Suprapubic skin (tissue), 4 donors: ENCODE results near the gene ERCC2. TPM values are rescaled to one million over a fixed set of nuclear protein-coding genes. Genes with fewer than 3 reads are reported as not detected.

Experiments
- DNase-seq, 2 donors: peaks; one replicate each; pipeline ENCODE4 v3.0.0-alpha.2; 2019; ENCODE audit warnings: low spot score in 2 of 2
- H3K27ac ChIP-seq: fragments of 200-600 bp; sonication (generic); one replicate; pipeline ENCODE4 v1.5.1; 2019
- H3K27me3 ChIP-seq: fragments of 200-600 bp; sonication (generic); one replicate; pipeline ENCODE4 v1.5.1; 2019
- H3K36me3 ChIP-seq: fragments of 200-600 bp; sonication (generic); one replicate; pipeline ENCODE4 v1.5.1; 2019
- H3K4me1 ChIP-seq: fragments of 200-600 bp; sonication (generic); one replicate; pipeline ENCODE4 v1.5.1; 2019
- H3K4me3 ChIP-seq: fragments of 200-600 bp; sonication (generic); one replicate; pipeline ENCODE4 v1.5.1; 2019; ENCODE audit warnings: mild to moderate bottlenecking
- H3K9me3 ChIP-seq: fragments of 200-600 bp; sonication (generic); one replicate; pipeline ENCODE4 v1.5.1; 2019
- CTCF ChIP-seq, 2 donors: fragments of 200-600 bp in 1 of 2; fragments of 450-650 bp in 1 of 2; sonication (generic) in 1 of 2; IDR thresholded peaks; one replicate each; pipeline ENCODE4 v1.5.1; 2016 to 2019; ENCODE audit warnings: antibody characterized with exemption in 2 of 2, mild to moderate bottlenecking in 1 of 2, moderate library complexity in 1 of 2
- EP300 ChIP-seq: sonication (generic); formaldehyde crosslinking; IDR thresholded peaks from one replicate; pipeline ENCODE4 v1.6.1; 2017; ENCODE audit warnings: antibody characterized with exemption
- POLR2A ChIP-seq, 2 donors: fragments of 450-650 bp; IDR thresholded peaks; one replicate each; pipeline ENCODE4 v1.6.1; 2017; ENCODE audit warnings: antibody characterized with exemption in 2 of 2, mild to moderate bottlenecking in 2 of 2, moderate library complexity in 2 of 2
- POLR2AphosphoS5 ChIP-seq, 3 donors: sonication (generic); formaldehyde crosslinking; IDR thresholded peaks; one replicate each; pipeline ENCODE4 v1.6.1; 2017; ENCODE audit warnings: antibody characterized with exemption in 3 of 3
- WGBS: methylation state at CpG from one replicate; pipeline ENCODE4 v1.1.5; 2018; 5-methylcytosine and 5-hydroxymethylcytosine counted together
- total RNA-seq, 4 donors: library from RNA; depleted of rRNA; stranded (reverse); fragments of >200 nt; gene quantifications; one replicate each; pipeline ENCODE4 v1.1.0, GENCODE V29; 2016

Gene ERCC2
- total RNA-seq, 4 donors from 2014 or later, result 10.2 to 22.3 (median 14.1) TPM

DNA sequence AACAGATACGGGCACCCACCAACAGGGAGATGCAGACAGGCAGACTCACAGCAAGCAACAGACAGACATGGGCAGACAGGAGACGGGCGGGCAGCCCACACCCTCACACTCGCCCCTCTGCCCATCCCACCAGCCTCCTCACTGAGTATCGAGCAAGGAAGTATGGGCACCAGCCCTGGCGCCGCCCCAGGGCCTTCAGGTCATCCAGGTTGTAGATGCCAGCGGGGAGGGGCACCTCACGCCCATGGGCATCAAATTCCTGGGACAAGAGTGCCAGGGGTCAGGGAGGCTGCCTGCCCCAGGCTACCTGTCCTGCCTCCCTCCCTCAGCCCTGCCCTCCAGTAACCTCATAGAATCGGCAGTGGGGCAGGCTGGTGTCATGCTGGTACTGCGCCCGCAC lies 5.7 kb downstream of the ERCC2 start:
- DNase-seq, result no peak
- 83% methylated on average over 12 of the region's 12 CpGs for WGBS
- peaks cover 8% of the 10 kb centered on the region for H3K4me1 ChIP-seq
- H3K9me3 ChIP-seq, result no peaks in the 10 kb centered on the region
- no peak overlapping the region for H3K4me3 ChIP-seq
- H3K27me3 ChIP-seq, result no peaks in the 10 kb centered on the region
- TF ChIP-seq POLR2AphosphoS5 (IDR thresholded peaks at IDR 0.05), result no peak
- TF ChIP-seq EP300, result no peak
- TF ChIP-seq POLR2A (IDR thresholded peaks at IDR 0.05), result no peak
- no peak for TF ChIP-seq CTCF (IDR thresholded peaks at IDR 0.05)
- H3K36me3 ChIP-seq, result peaks cover 39% of the 10 kb centered on the region
- no peak overlapping the region for H3K27ac ChIP-seq

- H3K27ac ChIP-seq, result no peak overlapping the region
- H3K4me1 ChIP-seq, result peaks cover under 1% of the 10 kb centered on the region
- H3K36me3 ChIP-seq, result peaks cover 43% of the 10 kb centered on the region
- H3K9me3 ChIP-seq, result no peaks in the 10 kb centered on the region
- no peak for DNase-seq
- no peaks in the 10 kb centered on the region for H3K27me3 ChIP-seq
- WGBS, result 87% methylated on average over 3 of the region's 44 CpGs
- TF ChIP-seq EP300 (no peak), POLR2A (IDR thresholded peaks at IDR 0.05) (no peak), CTCF (IDR thresholded peaks at IDR 0.05) (no peak)
- no peak overlapping the region for H3K4me3 ChIP-seq
Observed at GRCh38 chr19:45363861-45364459, 6.4 kb downstream of the ERCC2 start.

- no peak for DNase-seq
- Histone ChIP-seq H3K4me1 (no peaks in the 10 kb centered on the region), H3K27ac (no peak overlapping the region), H3K27me3 (no peaks in the 10 kb centered on the region), H3K4me3 (no peak overlapping the region), H3K9me3 (no peaks in the 10 kb centered on the region), H3K36me3 (peaks cover 43% of the 10 kb centered on the region)
- no peak for TF ChIP-seq EP300
- TF ChIP-seq POLR2A (IDR thresholded peaks at IDR 0.05), result no peak
- TF ChIP-seq CTCF (IDR thresholded peaks at IDR 0.05), result no peak
- TF ChIP-seq POLR2AphosphoS5 (IDR thresholded peaks at IDR 0.05), result no peak
- 96% methylated on average over 3 of the region's 16 CpGs for WGBS
Observed at GRCh38 chr19:45362291-45362690, 8.1 kb downstream of the ERCC2 start.

DNA sequence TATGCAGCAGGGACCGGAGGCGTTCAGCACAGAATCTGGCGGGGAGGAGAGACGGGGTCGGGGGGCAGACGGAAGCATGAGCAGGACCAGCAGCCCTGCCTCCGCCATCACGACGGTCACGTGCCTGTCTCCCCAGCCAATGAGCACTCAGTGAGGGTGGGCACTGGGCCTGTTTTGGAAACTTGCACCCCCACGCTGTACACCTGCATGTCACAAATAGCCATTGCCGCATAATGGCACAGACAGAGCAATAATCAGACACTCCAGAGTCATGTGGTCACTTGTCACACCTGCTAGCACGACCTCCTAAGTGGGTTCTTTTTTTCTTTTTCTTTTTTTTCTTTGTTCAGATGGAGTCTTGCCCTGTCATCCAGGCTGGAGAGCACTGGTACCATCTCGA lies 8.8 kb downstream of the ERCC2 start:
- Histone ChIP-seq H3K36me3 (peaks cover 48% of the 10 kb centered on the region), H3K27me3 (no peaks in the 10 kb centered on the region), H3K27ac (no peak overlapping the region), H3K4me3 (no peak overlapping the region), H3K4me1 (no peaks in the 10 kb centered on the region), H3K9me3 (no peaks in the 10 kb centered on the region)
- DNase-seq, result no peak
- WGBS, result 91% methylated on average over 14 of the region's 14 CpGs
- no peak for TF ChIP-seq EP300
- TF ChIP-seq POLR2AphosphoS5 (IDR thresholded peaks at IDR 0.05), result no peak
- no peak for TF ChIP-seq POLR2A (IDR thresholded peaks at IDR 0.05)
- TF ChIP-seq CTCF (IDR thresholded peaks at IDR 0.05), result no peak

GRCh38 chr19:45358213-45358792 lies 12.1 kb downstream of the ERCC2 start:
- H3K36me3 ChIP-seq, result peaks cover 47% of the 10 kb centered on the region

More at GRCh38 chr19:45358213-45358792, 12.1 kb downstream of the ERCC2 start:
- Histone ChIP-seq H3K9me3 (no peaks in the 10 kb centered on the region), H3K4me1 (no peaks in the 10 kb centered on the region), H3K4me3 (no peak overlapping the region), H3K27ac (no peak overlapping the region), H3K27me3 (no peaks in the 10 kb centered on the region)
- DNase-seq, result no peak
- TF ChIP-seq POLR2A (IDR thresholded peaks at IDR 0.05) (no peak), EP300 (no peak)
- WGBS, result 96% methylated on average over 10 of the region's 12 CpGs
